ENCODE data around the gene TRIM38.

GRCh38 chr6:26021001-26021349 is 58.4 kb downstream of the TRIM38 start:
- no peak for TF ChIP-seq POLR2AphosphoS5 (IDR thresholded peaks at IDR 0.05; ENCODE audit: borderline replicate concordance, low read depth, low read length)
- no peak for TF ChIP-seq EZH2 (IDR thresholded peaks at IDR 0.05)
- TF ChIP-seq FOXP2 (optimal IDR thresholded peaks at IDR 0.05; ENCODE audit: control extremely low read depth, extremely low read length, insufficient read depth) = no peak

All from SK-N-MC (cell line).